Small intestine (tissue), 7 donors: ENCODE measurements around the gene PDAP1. TPM values are rescaled to one million over a fixed set of nuclear protein-coding genes. Genes with fewer than 3 reads are reported as not detected.
A peak's percentile ranks its signal among the peaks of the same experiment; 100 is the strongest.
"Not testable (repeated sequence)": the region's sequence is repeated elsewhere in the genome, so short reads cannot be mapped to it uniquely, and the experiment has no call there.

Source experiments
- DNase-seq, 2 donors: peaks; one replicate each; pipeline versions ENCODE4 v3.0.0 to v3.0.0-alpha.2; 2013
- FAIRE-seq: peaks from 2 replicates; lab custom pipeline; 2012; peaks lifted over from hg19 to GRCh38; lab: Jason Lieb, UNC
- H3K27ac ChIP-seq, 3 donors: one replicate each; pipeline ENCODE4 v1.5.1; 2013; ENCODE audit warnings: low read length in 2 of 3, mild to moderate bottlenecking in 2 of 3, control low read depth in 1 of 3, inconsistent platforms in 1 of 3, low read depth in 1 of 3, moderate library complexity in 1 of 3
- H3K27me3 ChIP-seq, 3 donors: one replicate each; pipeline ENCODE4 v1.6.1; 2013; ENCODE audit warnings: low read length in 3 of 3, inconsistent platforms in 1 of 3; ENCODE audit not compliant: control insufficient read depth in 3 of 3, insufficient read depth in 3 of 3
- H3K36me3 ChIP-seq, 3 donors: one replicate each; pipeline ENCODE4 v1.6.1; 2013; ENCODE audit warnings: low read length in 3 of 3, inconsistent platforms in 1 of 3, low read depth in 1 of 3, mild to moderate bottlenecking in 1 of 3, moderate library complexity in 1 of 3; ENCODE audit not compliant: control insufficient read depth in 3 of 3, insufficient read depth in 2 of 3
- H3K4me1 ChIP-seq, 3 donors: one replicate each; pipeline ENCODE4 v1.6.1; 2013; ENCODE audit warnings: low read length in 2 of 3, inconsistent platforms in 1 of 3, low read depth in 1 of 3, mild to moderate bottlenecking in 1 of 3, moderate library complexity in 1 of 3; ENCODE audit not compliant: control insufficient read depth in 3 of 3, insufficient read depth in 2 of 3
- H3K4me3 ChIP-seq, 3 donors: one replicate each; pipeline ENCODE4 v1.5.1; 2013; ENCODE audit warnings: low read length in 3 of 3, control low read depth in 1 of 3, inconsistent platforms in 1 of 3, low read depth in 1 of 3, mild to moderate bottlenecking in 1 of 3, moderate library complexity in 1 of 3
- H3K9me3 ChIP-seq, 2 donors: one replicate each; pipeline ENCODE4 v1.6.1; 2013; ENCODE audit warnings: low read depth in 1 of 2, low read length in 1 of 2; ENCODE audit not compliant: control insufficient read depth in 2 of 2, insufficient read depth in 1 of 2
- WGBS, 3 donors: extraction: QIAGEN DNeasy Blood & Tissue Kit; methylation state at CpG; one replicate each; pipeline ENCODE4 v1.1.7; 2013; 5-methylcytosine and 5-hydroxymethylcytosine counted together
- polyA plus RNA-seq, 4 donors: library from polyadenylated mRNA; stranded (reverse) in 3 of 4; unstranded in 1 of 4; fragments of 200-250 nt in 3 of 4; fragments of 120-200 nt in 1 of 4; gene quantifications; one replicate each; pipeline versions ENCODE4 v1.2.1 to v1.2.3, GENCODE V29; 2013
- donor health status: healthy with polysubstance abuse.
- donor health status: control.
- donor health status: control.
- donor health status: Bipolar disorder and iron deficiency.
- donor health status: healthy.

Gene PDAP1
- polyA plus RNA-seq, 4 donors = 94.7 to 212 (median 110) TPM

DNA sequence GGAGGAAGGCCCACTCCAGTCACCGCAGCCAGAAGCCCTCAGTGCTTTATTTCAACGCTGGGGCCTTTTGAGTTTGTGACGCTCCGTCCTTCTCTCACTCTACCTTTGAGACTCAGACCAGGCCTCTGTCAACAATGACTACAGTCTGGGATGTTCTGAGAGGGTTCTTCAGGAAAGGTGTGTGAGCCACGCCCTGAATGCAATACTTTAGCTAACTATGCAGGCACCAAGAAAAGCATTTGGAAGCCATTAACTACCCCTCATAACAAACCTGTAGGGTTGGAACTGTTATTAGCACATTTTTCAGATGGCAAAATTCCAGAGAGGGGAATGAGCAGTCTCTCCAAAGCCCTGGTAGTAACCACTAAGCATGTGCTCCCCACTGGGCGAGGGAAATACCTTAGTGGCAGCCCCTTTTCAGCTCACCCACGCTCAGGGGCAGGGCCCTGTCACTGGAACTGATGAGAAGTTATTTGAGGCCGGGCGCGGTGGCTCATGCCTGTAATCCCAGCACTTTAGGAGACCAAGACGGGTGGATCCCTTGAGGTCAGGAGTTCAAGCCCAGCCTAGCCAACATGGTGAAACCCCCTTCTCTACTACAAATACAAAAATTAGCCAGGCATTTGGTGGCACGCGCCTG is 39.5 kb downstream of the PDAP1 start:
- Histone ChIP-seq H3K4me3 (no peak overlapping the region), H3K4me1 (peaks cover 0 to 6% (median 0%) of the 10 kb centered on the region in 3 donors), H3K27me3 (no peaks in the 10 kb centered on the region), H3K27ac (no peak overlapping the region), H3K9me3 (no peaks in the 10 kb centered on the region), H3K36me3 (peaks cover 0 to 54% (median 12%) of the 10 kb centered on the region in 3 donors)
- 92 to 94% (median 93%) methylated on average over 13 of the region's 13 CpGs for WGBS, 3 donors
- DNase-seq (peak in 1 of 2 donors; percentile 13), FAIRE-seq (no peak)

- FAIRE-seq = no peak
- DNase-seq = no peak
- H3K9me3 ChIP-seq = no peaks in the 10 kb centered on the region
- no peak overlapping the region for H3K27ac ChIP-seq
- WGBS, 3 donors = 84 to 97% (median 93%) methylated on average over 11 of the region's 11 CpGs
- H3K36me3 ChIP-seq = peaks cover 0 to 73% (median 13%) of the 10 kb centered on the region in 3 donors
- no peaks in the 10 kb centered on the region for H3K4me1 ChIP-seq
- no peaks in the 10 kb centered on the region for H3K27me3 ChIP-seq
- H3K4me3 ChIP-seq = no peak overlapping the region
Measured at GRCh38 chr7:99366646-99367045, 41.8 kb downstream of the PDAP1 start.

GRCh38 chr7:99365318-99366141 is 42.9 kb downstream of the PDAP1 start:
- Histone ChIP-seq H3K4me3 (no peak overlapping the region), H3K27ac (no peak overlapping the region), H3K27me3 (no peaks in the 10 kb centered on the region), H3K9me3 (no peaks in the 10 kb centered on the region), H3K4me1 (no peaks in the 10 kb centered on the region), H3K36me3 (peaks cover 3 to 79% (median 14%) of the 10 kb centered on the region in 3 donors)
- FAIRE-seq (no peak), DNase-seq (peak; percentile 66 to 73)
- 75 to 80% (median 78%) methylated on average over 17 of the region's 17 CpGs for WGBS, 3 donors

GRCh38 chr7:99363286-99363685 is 45.1 kb downstream of the PDAP1 start:
- Histone ChIP-seq H3K9me3 (no peaks in the 10 kb centered on the region), H3K4me3 (no peak overlapping the region), H3K27ac (no peak overlapping the region), H3K27me3 (no peaks in the 10 kb centered on the region), H3K4me1 (no peaks in the 10 kb centered on the region), H3K36me3 (peaks cover 16 to 83% (median 27%) of the 10 kb centered on the region in 3 donors)
- FAIRE-seq = no peak
- no peak for DNase-seq
- 93 to 96% (median 94%) methylated on average over 5 of the region's 5 CpGs for WGBS, 3 donors

- DNase-seq (no peak), FAIRE-seq (no peak)
- H3K36me3 ChIP-seq = peaks cover 20 to 87% (median 32%) of the 10 kb centered on the region in 3 donors
- no peaks in the 10 kb centered on the region for H3K4me1 ChIP-seq
- no peaks in the 10 kb centered on the region for H3K27me3 ChIP-seq
- H3K9me3 ChIP-seq = no peaks in the 10 kb centered on the region
- no peak overlapping the region for H3K4me3 ChIP-seq
- WGBS, 3 donors = 85 to 95% (median 90%) methylated on average over 3 of the region's 3 CpGs
- H3K27ac ChIP-seq = no peak overlapping the region
Measured at GRCh38 chr7:99362801-99363200, 45.6 kb downstream of the PDAP1 start.

DNA sequence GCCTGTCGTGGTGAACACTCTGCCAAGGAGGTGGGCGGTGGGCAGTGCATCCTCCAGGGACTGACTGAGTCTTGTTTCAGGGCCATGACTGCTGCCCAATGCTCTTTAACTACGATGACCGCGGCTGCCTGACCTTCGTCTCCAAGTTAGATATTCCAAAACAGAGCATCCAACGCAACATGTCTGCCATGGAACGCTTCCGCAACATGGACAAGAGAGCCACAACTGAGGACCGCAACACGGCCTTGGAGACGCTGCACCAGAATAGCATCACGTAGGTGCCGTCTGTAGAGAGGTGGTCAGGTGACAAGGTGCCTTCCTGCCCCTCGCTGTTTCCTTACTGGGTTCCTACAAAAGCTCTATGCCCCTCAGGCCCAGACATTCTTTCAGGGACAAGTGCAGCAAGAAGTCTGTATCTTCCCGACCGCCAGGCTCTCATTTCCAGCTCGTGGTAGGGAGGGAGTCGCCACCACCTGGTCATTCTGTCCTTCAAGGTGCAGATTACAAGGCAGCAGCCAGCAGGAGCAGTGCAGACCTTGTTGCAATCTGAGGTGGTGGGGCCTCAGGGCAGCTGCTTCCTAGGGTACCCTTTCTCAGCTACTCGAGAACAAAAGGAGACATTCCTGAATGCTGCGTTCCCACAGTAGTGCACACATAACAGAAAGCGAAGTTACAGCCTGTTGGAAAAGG is 48.8 kb downstream of the PDAP1 start:
- DNase-seq = no peak
- no peaks in the 10 kb centered on the region for H3K4me1 ChIP-seq
- H3K9me3 ChIP-seq = no peaks in the 10 kb centered on the region
- H3K27me3 ChIP-seq = no peaks in the 10 kb centered on the region
- no peak overlapping the region for H3K4me3 ChIP-seq
- no peak for FAIRE-seq
- no peak overlapping the region for H3K27ac ChIP-seq
- 90 to 92% (median 91%) methylated on average over 22 of the region's 22 CpGs for WGBS, 3 donors
- H3K36me3 ChIP-seq = peaks cover 27 to 80% (median 29%) of the 10 kb centered on the region in 3 donors

DNA sequence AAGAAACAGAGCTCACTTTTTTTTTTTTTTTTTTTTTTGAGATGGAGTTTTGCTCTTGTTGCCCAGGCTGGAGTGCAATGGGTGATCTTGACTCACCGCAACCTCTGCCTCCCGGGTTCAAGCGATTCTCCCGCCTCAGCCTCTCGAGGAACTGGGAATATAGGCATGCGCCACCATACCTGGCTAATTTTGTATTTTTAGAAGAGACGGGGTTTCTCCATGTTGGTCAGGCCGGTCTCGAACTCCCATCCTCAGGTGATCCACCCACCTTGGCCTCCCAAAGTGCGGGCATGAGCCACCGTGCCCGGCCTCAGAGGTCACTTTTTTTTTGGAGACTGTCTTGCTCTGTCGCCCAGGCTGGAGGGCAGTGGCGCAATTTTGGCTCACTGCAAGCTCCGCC is 49.9 kb downstream of the PDAP1 start:
- not testable (repeated sequence) for DNase-seq, H3K9me3 ChIP-seq, H3K4me1 ChIP-seq, H3K27ac ChIP-seq, H3K4me3 ChIP-seq, FAIRE-seq, H3K27me3 ChIP-seq
- 95 to 97% (median 96%) methylated on average over 15 of the region's 15 CpGs for WGBS, 3 donors
- H3K36me3 ChIP-seq = peaks cover 27 to 80% (median 37%) of the 10 kb centered on the region in 3 donors
